Thyroid gland (tissue), 4 donors: ENCODE measurements around the gene TPRX2. TPM values are rescaled to one million over a fixed set of nuclear protein-coding genes. Genes with fewer than 3 reads are reported as not detected.

Experiments used
- DNase-seq, 2 donors: peaks; one replicate each; pipeline ENCODE4 v3.0.0-alpha.2; 2019
- H3K27ac ChIP-seq, 3 donors: fragments of 200-600 bp; sonication (generic); 1 replicate in 2 of 3; 2 replicates in 1 of 3; pipeline ENCODE4 v1.5.1; 2016 to 2019; ENCODE audit warnings: mild to moderate bottlenecking in 1 of 3, moderate library complexity in 1 of 3
- H3K27me3 ChIP-seq: fragments of 200-600 bp; sonication (generic); one replicate; pipeline ENCODE4 v1.5.1; 2019
- H3K36me3 ChIP-seq, 2 donors: fragments of 200-600 bp; sonication (generic); one replicate each; pipeline ENCODE4 v1.5.1; 2016 to 2019
- H3K4me1 ChIP-seq, 2 donors: fragments of 200-600 bp; sonication (generic); one replicate each; pipeline ENCODE4 v1.5.1; 2017 to 2019
- H3K4me3 ChIP-seq, 3 donors: fragments of 200-600 bp; sonication (generic); replicated peaks in 1 of 3; 1 replicate in 2 of 3; 2 replicates in 1 of 3; pipeline ENCODE4 v1.5.1; 2016; ENCODE audit warnings: mild to moderate bottlenecking in 1 of 3
- H3K9me3 ChIP-seq: fragments of 200-600 bp; sonication (generic); one replicate; pipeline ENCODE4 v1.5.1; 2017
- CTCF ChIP-seq, 6 experiments: fragments of 200-600 bp in 3 of 6; fragments of 450-650 bp in 3 of 6; sonication (generic) in 3 of 6; IDR thresholded peaks; one replicate each; pipeline ENCODE4 v1.5.1; 2016 to 2019; ENCODE audit warnings: antibody characterized with exemption in 6 of 6, mild to moderate bottlenecking in 2 of 6, inconsistent platforms in 1 of 6, moderate library complexity in 1 of 6
- POLR2A ChIP-seq, 2 donors: fragments of 450-650 bp; IDR thresholded peaks; one replicate each; pipeline ENCODE4 v1.6.1; 2017; ENCODE audit warnings: antibody characterized with exemption in 2 of 2, mild to moderate bottlenecking in 2 of 2, moderate library complexity in 1 of 2
- WGBS, 2 donors: methylation state at CpG; one replicate each; pipeline ENCODE4 v1.1.5; 2017; 5-methylcytosine and 5-hydroxymethylcytosine counted together
- intact Hi-C: fragments of 100-400 bp; cut with DNase I; formaldehyde crosslinking; loops from one replicate; pipeline ENCODE4 v1.15.1; 2023
- total RNA-seq, 4 donors: library from RNA; depleted of rRNA; stranded (reverse); fragments of >200 nt; gene quantifications; one replicate each; pipeline ENCODE4 v1.2.3, GENCODE V29; 2016

The TPRX2 gene
- total RNA-seq, 4 donors from 2014 or later = not detected

- Histone ChIP-seq H3K27ac (no peak overlapping the region), H3K36me3 (no peaks in the 10 kb centered on the region), H3K4me3 (no peak overlapping the region), H3K4me1 (no peaks in the 10 kb centered on the region), H3K27me3 (no peaks in the 10 kb centered on the region), H3K9me3 (no peaks in the 10 kb centered on the region)
- WGBS, 2 donors = 52 to 59% methylated on average over 2 of the region's 2 CpGs
- DNase-seq = no peak
- intact Hi-C loops = no loop called here
- TF ChIP-seq CTCF (IDR thresholded peaks at IDR 0.05) (no peak), POLR2A (IDR thresholded peaks at IDR 0.05) (no peak)
Observed at GRCh38 chr19:47820410-47820809, 38.6 kb upstream of the TPRX2 start.

GRCh38 chr19:47821460-47822020, 37.5 kb upstream of the TPRX2 start, which contains the start of gene CRX:
Gene CRX (plus strand): TSS chr19:47821937. CDS start chr19:47834444, 12,507 bp downstream.
- Histone ChIP-seq H3K4me1 (no peaks in the 10 kb centered on the region), H3K4me3 (no peak within 1 kb of the TSS), H3K27ac (no peak within 1 kb of the TSS), H3K27me3 (no peaks in the 10 kb centered on the region), H3K36me3 (no peaks in the 10 kb centered on the region), H3K9me3 (no peaks in the 10 kb centered on the region)
- TF ChIP-seq POLR2A (IDR thresholded peaks at IDR 0.05) (no peak), CTCF (IDR thresholded peaks at IDR 0.05) (no peak)
- whole genome bisulfite sequencing, 2 donors = 38 to 44% methylated on average over 12 to 15 of the region's 15 CpGs
- intact Hi-C loops = no loop called here
- no peak for DNase-seq

GRCh38 chr19:47824396-47824795, 34.6 kb upstream of the TPRX2 start:
- no peak for TF ChIP-seq POLR2A (IDR thresholded peaks at IDR 0.05)
- no peak for TF ChIP-seq CTCF (IDR thresholded peaks at IDR 0.05)
- H3K4me1 ChIP-seq = no peaks in the 10 kb centered on the region
- H3K27ac ChIP-seq = no peak overlapping the region
- H3K27me3 ChIP-seq = no peaks in the 10 kb centered on the region
- no peaks in the 10 kb centered on the region for H3K36me3 ChIP-seq
- DNase-seq = no peak
- no peaks in the 10 kb centered on the region for H3K9me3 ChIP-seq
- no peak overlapping the region for H3K4me3 ChIP-seq
- 82 to 85% methylated on average over 4 to 6 of the region's 6 CpGs for WGBS, 2 donors
- intact Hi-C loops = no loop called here

GRCh38 chr19:47826800-47827199, 32.2 kb upstream of the TPRX2 start:
- TF ChIP-seq CTCF (IDR thresholded peaks at IDR 0.05) (no peak), POLR2A (IDR thresholded peaks at IDR 0.05) (no peak)
- WGBS, 2 donors = 84 to 86% methylated on average over 6 of the region's 6 CpGs
- Histone ChIP-seq H3K9me3 (no peaks in the 10 kb centered on the region), H3K36me3 (no peaks in the 10 kb centered on the region), H3K4me1 (no peaks in the 10 kb centered on the region), H3K27me3 (no peaks in the 10 kb centered on the region), H3K27ac (no peak overlapping the region), H3K4me3 (no peak overlapping the region)
- no peak for DNase-seq
- intact Hi-C loops = no loop called here

- DNase-seq = no peak
- Histone ChIP-seq H3K9me3 (no peaks in the 10 kb centered on the region), H3K4me1 (no peaks in the 10 kb centered on the region), H3K4me3 (no peak overlapping the region), H3K27ac (no peak overlapping the region), H3K36me3 (no peaks in the 10 kb centered on the region), H3K27me3 (no peaks in the 10 kb centered on the region)
- intact Hi-C loops = no loop called here
- TF ChIP-seq POLR2A (IDR thresholded peaks at IDR 0.05) (no peak), CTCF (IDR thresholded peaks at IDR 0.05) (no peak)
- WGBS, 2 donors = 73 to 82% methylated on average over 4 of the region's 4 CpGs
Observed at GRCh38 chr19:47832723-47833122, 26.3 kb upstream of the TPRX2 start.
